H1 (cell line): ENCODE results near the gene FGF12. TPM values are rescaled to one million over a fixed set of nuclear protein-coding genes. Genes with fewer than 3 reads are reported as not detected.

Experiments used
- CTCF ChIA-PET: fragments of 300-600 bp; sonication (Branson Sonifier 250); formaldehyde crosslinking; loops from one replicate; lab custom pipeline; 2021; ENCODE audit not compliant: partially characterized antibody; lab: Charles Lee
- POLR2A ChIA-PET: fragments of 300-600 bp; sonication (Branson Sonifier 250); formaldehyde crosslinking; loops from one replicate; lab custom pipeline; 2021; ENCODE audit warnings: inconsistent platforms; ENCODE audit not compliant: partially characterized antibody; lab: Charles Lee
- DNase-seq, 2 experiments: peaks; one replicate each; pipeline versions ENCODE4 v3.0.0 to v3.0.0-alpha.2; 2010 to 2022; ENCODE audit warnings: low spot score in 2 of 2, low read depth in 1 of 2, mixed read lengths in 1 of 2
- FAIRE-seq: peaks from 2 replicates; lab custom pipeline; 2011; peaks lifted over from hg19 to GRCh38; lab: Jason Lieb, UNC
- H2AFZ ChIP-seq: 2 replicates; pipeline ENCODE4 v1.8.1; 2012; ENCODE audit warnings: low read length, inconsistent platforms
- H2AK5ac ChIP-seq: 2 replicates; pipeline ENCODE4 v1.6.1; 2013; ENCODE audit warnings: low read depth, low read length
- H2BK120ac ChIP-seq: replicated peaks from 2 replicates; pipeline ENCODE3; 2013; ENCODE audit warnings: low read depth, low read length, inconsistent platforms
- H2BK12ac ChIP-seq: 2 replicates; pipeline ENCODE4 v1.6.1; 2013; ENCODE audit warnings: low read depth, low read length
- H2BK15ac ChIP-seq: 2 replicates; pipeline ENCODE4 v1.6.1; 2013; ENCODE audit warnings: low read length
- H2BK20ac ChIP-seq: 2 replicates; pipeline ENCODE4 v1.6.1; 2013; ENCODE audit warnings: low read length
- H2BK5ac ChIP-seq: 2 replicates; pipeline ENCODE4 v1.6.1; 2013; ENCODE audit warnings: low read depth, low read length
- H3K14ac ChIP-seq: 2 replicates; pipeline ENCODE4 v1.6.1; 2013; ENCODE audit warnings: inconsistent platforms; ENCODE audit not compliant: insufficient read length
- H3K18ac ChIP-seq: 2 replicates; pipeline ENCODE4 v1.6.1; 2013; ENCODE audit warnings: low read length; ENCODE audit errors: extremely low read depth
- H3K23ac ChIP-seq: 2 replicates; pipeline ENCODE4 v1.6.1; 2013; ENCODE audit warnings: inconsistent platforms; ENCODE audit not compliant: insufficient read length
- H3K23me2 ChIP-seq: 2 replicates; pipeline ENCODE4 v1.6.1; 2013; ENCODE audit warnings: low read depth, low read length
- H3K27ac ChIP-seq: 2 replicates; pipeline ENCODE4 v1.6.1; 2011; ENCODE audit warnings: low read depth, low read length, inconsistent platforms
- H3K27me3 ChIP-seq, 4 experiments: replicated peaks in 1 of 4; 1 replicate in 1 of 4; 2 replicates in 3 of 4; pipeline versions ENCODE4 v1.6.1 to v1.8.1; 2011 to 2013; ENCODE audit warnings: low read length in 3 of 4, mild to moderate bottlenecking in 3 of 4, inconsistent platforms in 2 of 4, mixed read lengths in 2 of 4, moderate library complexity in 1 of 4; ENCODE audit not compliant: control insufficient read depth in 3 of 4, insufficient read depth in 3 of 4; ENCODE audit errors: extremely low read depth in 1 of 4
- H3K36me3 ChIP-seq, 4 experiments: 2 replicates each; pipeline versions ENCODE4 v1.6.1 to v1.8.1; 2011 to 2013; ENCODE audit warnings: mild to moderate bottlenecking in 4 of 4, low read length in 3 of 4, moderate library complexity in 2 of 4, control low read depth in 1 of 4, inconsistent platforms in 1 of 4; ENCODE audit not compliant: insufficient read depth in 4 of 4, control insufficient read depth in 2 of 4
- H3K4ac ChIP-seq: replicated peaks from 2 replicates; pipeline ENCODE3; 2013; ENCODE audit warnings: low read length, low read depth, mixed read lengths, inconsistent platforms; ENCODE audit not compliant: insufficient read length
- H3K4me1 ChIP-seq, 4 experiments: replicated peaks in 1 of 4; 1 replicate in 1 of 4; 2 replicates in 3 of 4; pipeline versions ENCODE4 v1.6.1 to v1.8.1; 2011 to 2013; ENCODE audit warnings: low read length in 3 of 4, inconsistent platforms in 2 of 4, mixed read lengths in 1 of 4; ENCODE audit not compliant: insufficient read depth in 4 of 4, control insufficient read depth in 3 of 4
- H3K4me2 ChIP-seq, 2 experiments: 2 replicates each; pipeline versions ENCODE4 v1.6.1 to v1.8.1; 2011 to 2013; ENCODE audit warnings: low read depth in 2 of 2, low read length in 2 of 2, control low read depth in 1 of 2, inconsistent platforms in 1 of 2, mild to moderate bottlenecking in 1 of 2; ENCODE audit not compliant: insufficient read depth in 1 of 2
- H3K4me3 ChIP-seq, 4 experiments: fragments of 200-600, 300-600 bp in 1 of 4; sonication (generic), shearing (Covaris generic), sonication (Bioruptor Twin) in 1 of 4; 2 replicates each; pipeline versions ENCODE4 v1.5.1 to v1.8.1; 2011 to 2016; ENCODE audit warnings: low read length in 4 of 4, low read depth in 3 of 4, control low read depth in 2 of 4, inconsistent platforms in 2 of 4, mild to moderate bottlenecking in 2 of 4, mixed read lengths in 1 of 4, moderate library complexity in 1 of 4; ENCODE audit not compliant: insufficient read depth in 2 of 4; ENCODE audit errors: extremely low read depth in 1 of 4
- H3K56ac ChIP-seq: replicated peaks from 2 replicates; pipeline ENCODE3; 2013; ENCODE audit warnings: low read depth, mild to moderate bottlenecking, mixed read lengths, low read length, inconsistent platforms; ENCODE audit not compliant: insufficient read length
- H3K79me1 ChIP-seq: 2 replicates; pipeline ENCODE4 v1.6.1; 2013; ENCODE audit warnings: low read depth, low read length, control low read depth
- H3K79me2 ChIP-seq, 2 experiments: 2 replicates each; pipeline versions ENCODE4 v1.6.1 to v1.8.1; 2012 to 2013; ENCODE audit warnings: low read length in 2 of 2, mild to moderate bottlenecking in 2 of 2, inconsistent platforms in 1 of 2; ENCODE audit not compliant: insufficient read depth in 2 of 2, control insufficient read depth in 1 of 2
- H3K9ac ChIP-seq, 4 experiments: replicated peaks in 1 of 4; 1 replicate in 1 of 4; 2 replicates in 3 of 4; pipeline versions ENCODE4 v1.6.1 to v1.8.1; 2011 to 2013; ENCODE audit warnings: low read depth in 3 of 4, low read length in 3 of 4, control low read depth in 2 of 4, mild to moderate bottlenecking in 2 of 4, moderate library complexity in 2 of 4, inconsistent platforms in 1 of 4; ENCODE audit errors: extremely low read depth in 1 of 4
- H3K9me3 ChIP-seq, 2 experiments: 2 replicates each; pipeline versions ENCODE4 v1.6.1 to v1.8.1; 2012 to 2013; ENCODE audit warnings: mild to moderate bottlenecking in 2 of 2, moderate library complexity in 2 of 2, control low read depth in 1 of 2, inconsistent platforms in 1 of 2, low read depth in 1 of 2, low read length in 1 of 2, mixed read lengths in 1 of 2; ENCODE audit not compliant: insufficient read depth in 2 of 2
- H4K20me1 ChIP-seq, 2 experiments: replicated peaks in 1 of 2; 2 replicates each; pipeline versions ENCODE3 to v1.8.1; 2011 to 2013; ENCODE audit warnings: inconsistent platforms in 2 of 2, low read length in 2 of 2, mild to moderate bottlenecking in 1 of 2; ENCODE audit not compliant: insufficient read depth in 2 of 2, control insufficient read depth in 1 of 2
- H4K5ac ChIP-seq: 2 replicates; pipeline ENCODE4 v1.6.1; 2013; ENCODE audit warnings: low read length, low read depth, mixed read lengths, inconsistent platforms; ENCODE audit not compliant: insufficient read length
- H4K8ac ChIP-seq: 2 replicates; pipeline ENCODE4 v1.8.0; 2013; ENCODE audit warnings: mild to moderate bottlenecking, moderate library complexity, low read length, inconsistent platforms; ENCODE audit not compliant: insufficient read depth; ENCODE audit errors: extremely low read depth
- H4K91ac ChIP-seq: replicated peaks from 2 replicates; pipeline ENCODE3; 2013; ENCODE audit warnings: low read length, mixed read lengths, inconsistent platforms; ENCODE audit not compliant: insufficient read length
- EP300 ChIP-seq, 2 experiments: IDR thresholded peaks; 1 replicate in 1 of 2; 2 replicates in 1 of 2; pipeline ENCODE4 v1.6.1; 2011 to 2012; ENCODE audit warnings: low read depth in 2 of 2, low read length in 2 of 2, mild to moderate bottlenecking in 2 of 2, borderline replicate concordance in 1 of 2, inconsistent platforms in 1 of 2, moderate library complexity in 1 of 2
- FOSL1 ChIP-seq: IDR thresholded peaks from 2 replicates; pipeline ENCODE4 v1.6.1; 2011; ENCODE audit warnings: mild to moderate bottlenecking, low read depth, low read length, moderate library complexity; ENCODE audit not compliant: insufficient read depth
- JUN ChIP-seq: IDR thresholded peaks from 2 replicates; pipeline ENCODE4 v1.6.1; 2011; ENCODE audit warnings: low read depth, mild to moderate bottlenecking, improper control_type of control experiment, low read length
- NANOG ChIP-seq: IDR thresholded peaks from 2 replicates; pipeline ENCODE4 v1.6.1; 2011; ENCODE audit warnings: low read length, low read depth, mild to moderate bottlenecking, inconsistent platforms; ENCODE audit not compliant: insufficient read depth, poor library complexity, severe bottlenecking
- SP2 ChIP-seq: IDR thresholded peaks from 2 replicates; pipeline ENCODE4 v1.6.1; 2012; ENCODE audit warnings: mild to moderate bottlenecking, low read length, inconsistent platforms
- WGBS, 2 experiments: shearing (Covaris generic) in 1 of 2; methylation state at CpG; one replicate each; pipeline versions ENCODE4 v1.1.6 to v1.1.7; 2013 to 2015; ENCODE audit warnings: low lambda C conversion rate in 2 of 2, mixed read lengths in 2 of 2, inconsistent platforms in 1 of 2, low coverage in 1 of 2, missing lambda C conversion rate in 1 of 2; ENCODE audit not compliant: insufficient replicate concordance in 2 of 2, insufficient coverage in 1 of 2, insufficient read length in 1 of 2; ENCODE audit errors: extremely low coverage in 1 of 2, missing lambda C conversion rate in 1 of 2; 5-methylcytosine and 5-hydroxymethylcytosine counted together
- polyA plus RNA-seq, 7 experiments: library from polyadenylated mRNA; depleted of rRNA in 3 of 7; stranded (reverse) in 5 of 7; unstranded in 2 of 7; fragments of >200 nt in 5 of 7; fragments of 200-250 nt in 2 of 7; gene quantifications; 1 replicate in 5 of 7; 2 replicates in 1 of 7; 4 replicates in 1 of 7; pipeline versions ENCODE4 v1.2.1 to v1.2.3, GENCODE V29; 2011 to 2013; ENCODE audit warnings: missing spikeins in 2 of 7, mixed read lengths in 2 of 7
- total RNA-seq: library from RNA; stranded (reverse); fragmentation: NEBNext Ultra II Directional; extraction: Animal tissue kit (Norgen Biotek cat#: 25700); gene quantifications from 2 replicates; pipeline ENCODE4 v1.2.1, GENCODE V29; 2021

Gene FGF12
- total and polyA plus RNA-seq, 2 of the 8 experiments (the other 6 are each of a cell fraction or from before 2014, with no cell fraction given): 4.1 to 16.6 TPM

- 87% methylated on average over 4 of the region's 4 CpGs; no CpG with 5 or more reads in 1 of the 2 experiments for WGBS, 2 experiments
- H3K23me2 ChIP-seq: no peaks in the 10 kb centered on the region
- H3K27ac ChIP-seq: no peak overlapping the region
- no peak for FAIRE-seq
- no peaks in the 10 kb centered on the region for H3K79me1 ChIP-seq
- no peak overlapping the region for H4K5ac ChIP-seq
- no peak overlapping the region for H3K4me2 ChIP-seq
- no peak overlapping the region for H3K14ac ChIP-seq
- no peak overlapping the region for H3K56ac ChIP-seq
- H3K36me3 ChIP-seq: no peaks in the 10 kb centered on the region
- no peak overlapping the region for H2BK20ac ChIP-seq
- no peak for TF ChIP-seq SP2
- no peak for TF ChIP-seq EP300 (IDR thresholded peaks at IDR 0.05; ENCODE audit: borderline replicate concordance in 1 of 2, low read depth in 2 of 2, low read length in 2 of 2)
- no peak for TF ChIP-seq FOSL1
- no peak for TF ChIP-seq JUN
- no peak for TF ChIP-seq NANOG
- TF ChIP-seq, all 59 proteins: peak for 0
- DNase-seq: no peak
- Histone ChIP-seq H2AFZ (no peak overlapping the region), H2BK120ac (no peak overlapping the region), H3K79me2 (no peaks in the 10 kb centered on the region), H2BK5ac (no peak overlapping the region), H4K20me1 (no peaks in the 10 kb centered on the region), H2AK5ac (no peak overlapping the region), H3K9ac (no peak overlapping the region), H3K23ac (no peak overlapping the region), H2BK12ac (no peak overlapping the region), H4K8ac (no peak overlapping the region), H3K18ac (no peak overlapping the region), H3K9me3 (no peaks in the 10 kb centered on the region), H3K4me1 (peaks cover 0 to 4% (median 0%) of the 10 kb centered on the region in 4 experiments; a peak in 2 of 7 replicates), H2BK15ac (no peak overlapping the region), H3K27me3 (no peaks in the 10 kb centered on the region), H4K91ac (no peak overlapping the region), H3K4ac (no peak overlapping the region), H3K4me3 (no peak overlapping the region)
- POLR2A ChIA-PET: interaction anchor here (0.6 kb wide), 1 partner anchor 10 kb away, joined by 3 read pairs; no protein-coding TSS in a partner anchor
- CTCF ChIA-PET: interaction anchor here (0.6 to 1.0 kb wide), 2 partner anchors 47 to 83 kb away, joined by 3 to 4 read pairs; no protein-coding TSS in a partner anchor
Observed at GRCh38 chr3:192372616-192373015, 354.7 kb downstream of the FGF12 start.
